Right atrium auricular region (tissue), 2 donors: ENCODE results near the gene DNAJC3. TPM values are rescaled to one million over a fixed set of nuclear protein-coding genes. Genes with fewer than 3 reads are reported as not detected.

Source experiments
- DNase-seq: peaks from one replicate; pipeline ENCODE4 v3.0.0-alpha.2; 2019; ENCODE audit warnings: low spot score
- H3K27ac ChIP-seq, 2 donors: fragments of 200-600 bp; sonication (generic); 1 replicate in 1 of 2; 2 replicates in 1 of 2; pipeline ENCODE4 v1.5.1; 2016 to 2019
- H3K27me3 ChIP-seq, 2 donors: fragments of 200-600 bp; sonication (generic); one replicate each; pipeline versions ENCODE4 v1.5.1 to v1.6.0; 2017 to 2019
- H3K36me3 ChIP-seq: fragments of 200-600 bp; sonication (generic); one replicate; pipeline ENCODE4 v1.5.1; 2016
- H3K4me1 ChIP-seq, 2 donors: fragments of 200-600 bp; sonication (generic); one replicate each; pipeline versions ENCODE4 v1.5.1 to v1.6.0; 2017 to 2019
- H3K4me3 ChIP-seq, 2 donors: fragments of 200-600 bp; sonication (generic); 1 replicate in 1 of 2; 2 replicates in 1 of 2; pipeline ENCODE4 v1.5.1; 2017 to 2019; ENCODE audit warnings: mild to moderate bottlenecking in 1 of 2, moderate library complexity in 1 of 2
- H3K9me3 ChIP-seq, 2 donors: fragments of 200-600 bp; sonication (generic); one replicate each; pipeline ENCODE4 v1.5.1; 2019
- total RNA-seq, 2 donors: library from RNA; depleted of rRNA; stranded (reverse); fragments of >200 nt; gene quantifications; one replicate each; pipeline ENCODE4 v1.1.0, GENCODE V29; 2016
- TF ChIP-seq, protein P1 (sequence below), 2 donors: fragments of 200-600 bp; sonication (generic); IDR thresholded peaks; one replicate each; pipeline ENCODE4 v1.5.1; 2019; ENCODE audit warnings: antibody characterized with exemption in 2 of 2

The DNAJC3 gene
- total RNA-seq, 2 donors from 2014 or later = 32.6 to 37.7 TPM

GRCh38 chr13:95636853-95637252, 40.1 kb upstream of the DNAJC3 start:
- Histone ChIP-seq H3K4me3 (no peak overlapping the region), H3K36me3 (no peaks in the 10 kb centered on the region), H3K27me3 (no peaks in the 10 kb centered on the region), H3K9me3 (no peaks in the 10 kb centered on the region), H3K27ac (no peak overlapping the region), H3K4me1 (peaks cover 0 to 7% of the 10 kb centered on the region in 2 donors)
- DNase-seq = no peak
- TF ChIP-seq, protein P1, sequence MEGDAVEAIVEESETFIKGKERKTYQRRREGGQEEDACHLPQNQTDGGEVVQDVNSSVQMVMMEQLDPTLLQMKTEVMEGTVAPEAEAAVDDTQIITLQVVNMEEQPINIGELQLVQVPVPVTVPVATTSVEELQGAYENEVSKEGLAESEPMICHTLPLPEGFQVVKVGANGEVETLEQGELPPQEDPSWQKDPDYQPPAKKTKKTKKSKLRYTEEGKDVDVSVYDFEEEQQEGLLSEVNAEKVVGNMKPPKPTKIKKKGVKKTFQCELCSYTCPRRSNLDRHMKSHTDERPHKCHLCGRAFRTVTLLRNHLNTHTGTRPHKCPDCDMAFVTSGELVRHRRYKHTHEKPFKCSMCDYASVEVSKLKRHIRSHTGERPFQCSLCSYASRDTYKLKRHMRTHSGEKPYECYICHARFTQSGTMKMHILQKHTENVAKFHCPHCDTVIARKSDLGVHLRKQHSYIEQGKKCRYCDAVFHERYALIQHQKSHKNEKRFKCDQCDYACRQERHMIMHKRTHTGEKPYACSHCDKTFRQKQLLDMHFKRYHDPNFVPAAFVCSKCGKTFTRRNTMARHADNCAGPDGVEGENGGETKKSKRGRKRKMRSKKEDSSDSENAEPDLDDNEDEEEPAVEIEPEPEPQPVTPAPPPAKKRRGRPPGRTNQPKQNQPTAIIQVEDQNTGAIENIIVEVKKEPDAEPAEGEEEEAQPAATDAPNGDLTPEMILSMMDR (IDR thresholded peaks at IDR 0.05) = no peak

DNA sequence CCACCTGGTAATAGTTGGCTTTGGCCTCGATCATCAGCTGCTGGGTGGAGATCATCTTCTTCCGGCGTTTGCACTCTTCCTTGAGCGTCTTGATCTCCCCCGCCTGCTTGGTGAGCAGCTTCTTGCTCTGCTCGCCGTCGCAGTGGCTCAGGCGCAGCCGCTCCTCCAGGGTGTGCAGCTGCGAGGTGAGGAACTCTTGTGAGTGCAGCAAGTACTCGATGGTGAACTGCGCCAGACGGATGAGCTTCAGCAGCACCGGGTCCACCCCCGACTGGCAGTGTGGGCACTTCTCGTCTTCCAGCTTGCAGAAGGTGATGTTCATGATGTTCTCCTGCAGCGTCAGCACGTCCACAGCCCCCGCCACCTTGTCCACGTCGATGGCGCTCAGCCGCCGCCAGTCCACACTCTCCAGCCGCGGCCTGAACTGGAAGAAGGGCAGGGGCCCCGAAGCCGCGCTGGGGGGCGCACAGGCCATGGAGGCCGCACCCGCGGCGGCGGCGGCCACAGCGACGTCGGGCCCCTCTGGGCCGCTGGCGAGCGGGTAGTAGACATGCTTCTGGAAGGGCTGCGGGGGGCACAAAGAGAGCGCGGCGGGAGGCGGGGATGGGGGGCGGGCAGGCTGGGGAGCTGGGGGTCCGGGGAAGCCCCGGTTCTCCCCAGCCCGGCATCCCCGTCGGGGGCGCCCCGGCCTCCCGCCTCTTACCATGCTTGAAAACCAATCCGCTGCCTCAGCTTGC, 35.5 kb upstream of the DNAJC3 start:
- H3K27me3 ChIP-seq = no peaks in the 10 kb centered on the region
- H3K36me3 ChIP-seq = no peaks in the 10 kb centered on the region
- H3K9me3 ChIP-seq = no peaks in the 10 kb centered on the region
- no peak for DNase-seq
- TF ChIP-seq, protein P1 (IDR thresholded peaks at IDR 0.05) = no peak
- peak overlapping the region in 1 of 2 donors; percentile 27 for H3K27ac ChIP-seq
- H3K4me1 ChIP-seq = peaks cover 0 to 29% of the 10 kb centered on the region in 2 donors
- peak overlapping the region; percentile 5 to 49 for H3K4me3 ChIP-seq

DNA sequence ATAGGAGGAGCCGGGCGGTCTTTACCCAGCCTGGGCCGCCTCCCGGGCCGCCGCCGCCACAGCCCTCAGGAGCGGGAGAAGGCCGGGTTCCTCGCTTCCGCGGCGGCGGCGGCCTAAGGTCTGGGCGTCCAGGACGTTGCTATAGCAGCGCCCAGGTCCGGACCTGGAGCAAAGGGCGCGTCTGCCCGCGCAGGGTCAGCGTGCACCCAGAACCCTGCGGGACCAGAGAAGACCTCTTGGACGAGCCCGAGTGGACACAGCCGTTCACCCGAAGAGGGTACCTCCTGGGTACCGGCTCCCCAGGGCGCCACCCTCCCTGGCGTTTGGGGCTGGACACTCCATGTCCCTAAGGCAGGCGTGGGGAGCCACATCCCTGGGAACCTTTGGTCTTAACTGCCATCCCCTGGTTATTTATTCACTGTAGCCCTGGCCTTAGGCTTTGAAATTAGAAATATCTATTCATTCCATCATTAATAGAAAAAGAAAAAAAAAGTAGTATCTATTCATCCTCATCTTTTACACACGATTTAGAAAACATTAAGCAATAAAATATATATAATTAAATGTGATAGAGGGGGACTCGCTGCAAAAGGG, 34.8 kb upstream of the DNAJC3 start:
- no peak for DNase-seq

DNA sequence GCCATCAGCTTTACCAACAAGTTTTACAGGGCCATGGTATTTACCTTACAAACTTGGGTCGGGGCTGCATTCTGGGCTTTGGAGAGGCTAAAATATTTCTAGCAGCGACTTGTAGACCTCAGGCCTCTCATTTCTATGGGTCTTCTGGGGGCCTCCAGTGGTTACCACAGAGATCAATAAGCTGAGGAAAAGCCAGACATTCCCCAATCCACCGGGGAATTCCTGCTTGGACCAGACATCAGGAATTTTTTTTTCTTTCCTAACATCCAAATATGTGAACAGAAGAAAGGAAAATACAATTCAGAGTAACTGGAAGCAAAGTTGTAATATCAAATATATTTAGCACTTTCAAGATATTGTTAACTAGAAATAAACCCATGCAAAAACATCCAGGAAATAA, 33.9 kb upstream of the DNAJC3 start:
- Histone ChIP-seq H3K27ac (no peak overlapping the region), H3K36me3 (no peaks in the 10 kb centered on the region), H3K4me3 (peak overlapping the region in 1 of 2 donors; percentile 60), H3K27me3 (no peaks in the 10 kb centered on the region), H3K4me1 (peaks cover 0 to 29% of the 10 kb centered on the region in 2 donors), H3K9me3 (no peaks in the 10 kb centered on the region)
- DNase-seq = no peak
- TF ChIP-seq, protein P1 (IDR thresholded peaks at IDR 0.05) = no peak

More for the DNA sequence above, 34.8 kb upstream of the DNAJC3 start:
- TF ChIP-seq, protein P1 (IDR thresholded peaks at IDR 0.05) = no peak
- Histone ChIP-seq H3K36me3 (no peaks in the 10 kb centered on the region), H3K9me3 (no peaks in the 10 kb centered on the region), H3K4me1 (peaks cover 0 to 29% of the 10 kb centered on the region in 2 donors), H3K4me3 (peak overlapping the region; percentile 5 to 49), H3K27ac (no peak overlapping the region), H3K27me3 (no peaks in the 10 kb centered on the region)

DNA sequence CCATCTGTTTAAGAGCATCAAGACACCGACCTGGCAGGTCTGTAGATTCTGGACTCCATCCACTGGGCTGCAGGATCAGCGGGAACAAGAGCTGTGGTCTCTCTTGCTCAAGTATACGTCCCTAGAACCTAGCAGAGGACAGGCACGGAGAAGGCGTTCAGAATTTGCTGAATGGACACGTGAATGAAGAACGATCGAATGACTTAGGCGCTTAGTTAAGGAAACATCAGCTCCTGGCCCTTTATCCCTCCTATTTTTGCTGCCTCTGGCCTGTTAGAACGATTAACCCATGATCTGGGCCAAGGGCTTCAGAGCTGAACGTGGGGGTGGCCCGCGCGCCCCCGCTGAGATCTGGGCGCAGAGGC, 33.4 kb upstream of the DNAJC3 start:
- Histone ChIP-seq H3K9me3 (no peaks in the 10 kb centered on the region), H3K36me3 (no peaks in the 10 kb centered on the region), H3K4me1 (peaks cover 0 to 29% of the 10 kb centered on the region in 2 donors), H3K27me3 (no peaks in the 10 kb centered on the region), H3K27ac (peak overlapping the region; percentile 46 to 74), H3K4me3 (peak overlapping the region; percentile 49 to 60)
- DNase-seq = no peak
- TF ChIP-seq, protein P1 (IDR thresholded peaks at IDR 0.05) = no peak
